T1000 (cell line): ENCODE data around the gene TBC1D1.
"Not testable (repeated sequence)": the region's sequence is repeated elsewhere in the genome, so short reads cannot be mapped to it uniquely, and the experiment has no call there.

Experiments
- DNase-seq: peaks from one replicate; lab custom pipeline; 2025; ENCODE audit warnings: mixed read lengths; lab: John Stamatoyannopoulos, UW

The TBC1D1 gene

GRCh38 chr4:37966044-37966443 is 75.2 kb downstream of the TBC1D1 start:
- no peak for DNase-seq

GRCh38 chr4:37967736-37968135 is 76.9 kb downstream of the TBC1D1 start:
- DNase-seq = no peak

- DNase-seq = no peak
Measured at GRCh38 chr4:37968747-37969146, 77.9 kb downstream of the TBC1D1 start.

- DNase-seq = peak; percentile 14
Measured at GRCh38 chr4:37970702-37971101, 79.8 kb downstream of the TBC1D1 start.

- no peak for DNase-seq
Measured at GRCh38 chr4:37971202-37971601, 80.3 kb downstream of the TBC1D1 start.

GRCh38 chr4:37973441-37973840 is 82.6 kb downstream of the TBC1D1 start:
- DNase-seq = no peak

GRCh38 chr4:37975321-37975822 is 84.5 kb downstream of the TBC1D1 start:
- not testable (repeated sequence) for DNase-seq

GRCh38 chr4:37976507-37976906 is 85.6 kb downstream of the TBC1D1 start:
- no peak for DNase-seq

- DNase-seq = peak; percentile 72
Measured at GRCh38 chr4:37976991-37977470, 86.1 kb downstream of the TBC1D1 start.

GRCh38 chr4:37977471-37978247 is 86.8 kb downstream of the TBC1D1 start:
- DNase-seq = peak; percentile 64

- peak; percentile 37 for DNase-seq
Measured at GRCh38 chr4:37978248-37978924, 87.5 kb downstream of the TBC1D1 start.

- no peak for DNase-seq
Measured at GRCh38 chr4:37980246-37980645, 89.4 kb downstream of the TBC1D1 start.

- DNase-seq = peak; percentile 9
Measured at GRCh38 chr4:37981425-37981824, 90.5 kb downstream of the TBC1D1 start.

- peak; percentile 18 for DNase-seq
Measured at GRCh38 chr4:37981844-37982720, 91.2 kb downstream of the TBC1D1 start.

GRCh38 chr4:37982736-37983135 is 91.9 kb downstream of the TBC1D1 start:
- no peak for DNase-seq

- no peak for DNase-seq
Measured at GRCh38 chr4:37983951-37984350, 93.1 kb downstream of the TBC1D1 start.

GRCh38 chr4:37985730-37986275 is 94.9 kb downstream of the TBC1D1 start:
- no peak for DNase-seq

GRCh38 chr4:37988670-37989069 is 97.8 kb downstream of the TBC1D1 start:
- DNase-seq = no peak

GRCh38 chr4:37989398-37990260 is 98.7 kb downstream of the TBC1D1 start:
- no peak for DNase-seq

GRCh38 chr4:37990731-37991245 is 99.9 kb downstream of the TBC1D1 start:
- DNase-seq = no peak
